Cortex of kidney (tissue), 1 donor: Measurements from ENCODE around the gene SIK3.

Source experiments
- DNase-seq: peaks from one replicate; lab custom pipeline; 2025; lab: John Stamatoyannopoulos, UW

SIK3 gene

GRCh38 chr11:116793772-116794097 lies 304.5 kb downstream of the SIK3 start:
- no peak for DNase-seq
